ES-I3 (cell line): ENCODE results near the gene AGXT2.

Source experiments
- H3K36me3 ChIP-seq: 2 replicates; pipeline ENCODE4 v1.6.1; 2013; ENCODE audit warnings: mild to moderate bottlenecking, low read length, control low read depth, moderate library complexity; ENCODE audit not compliant: insufficient read depth
- H3K4me1 ChIP-seq: 2 replicates; pipeline ENCODE4 v1.6.1; 2013; ENCODE audit warnings: mild to moderate bottlenecking, control low read depth, low read length; ENCODE audit not compliant: insufficient read depth
- H3K9ac ChIP-seq: 2 replicates; pipeline ENCODE4 v1.6.1; 2013; ENCODE audit warnings: low read depth, mild to moderate bottlenecking, low read length, moderate library complexity
- H3K9me3 ChIP-seq: 2 replicates; pipeline ENCODE4 v1.6.1; 2013; ENCODE audit warnings: mild to moderate bottlenecking, low read length, moderate library complexity; ENCODE audit not compliant: control insufficient read depth, insufficient read depth

The AGXT2 gene

DNA sequence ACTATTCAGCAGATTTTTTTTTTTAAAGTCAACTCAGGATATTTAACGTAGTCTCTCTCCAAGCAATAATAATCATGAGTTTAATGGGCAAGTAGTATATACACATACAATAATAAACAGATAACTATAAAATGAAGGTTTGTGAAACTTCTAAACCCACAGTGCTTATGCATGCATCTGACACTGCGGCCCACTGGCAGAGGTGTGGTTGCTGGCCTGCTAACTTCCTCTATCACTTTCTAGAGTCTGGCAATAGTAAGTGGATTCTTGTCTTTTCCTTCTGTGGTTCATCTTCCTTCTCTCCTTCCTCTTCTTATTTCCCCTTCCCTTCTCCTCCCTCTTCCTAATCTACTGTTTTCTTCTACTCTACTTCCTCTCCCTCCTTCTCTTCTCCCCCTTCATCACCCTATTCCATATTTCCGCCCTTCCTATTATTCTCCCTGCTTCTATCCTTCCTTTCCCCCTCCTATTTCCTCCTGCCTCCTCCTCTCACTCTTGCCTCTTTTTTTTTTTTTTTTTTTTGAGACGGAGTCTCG lies 18.6 kb upstream of the AGXT2 start:
- Histone ChIP-seq H3K36me3 (no peaks in the 10 kb centered on the region; the same call in 1 of the 2 replicates), H3K9ac (no peak overlapping the region), H3K9me3 (no peaks in the 10 kb centered on the region; the same call in 1 of the 2 replicates)

DNA sequence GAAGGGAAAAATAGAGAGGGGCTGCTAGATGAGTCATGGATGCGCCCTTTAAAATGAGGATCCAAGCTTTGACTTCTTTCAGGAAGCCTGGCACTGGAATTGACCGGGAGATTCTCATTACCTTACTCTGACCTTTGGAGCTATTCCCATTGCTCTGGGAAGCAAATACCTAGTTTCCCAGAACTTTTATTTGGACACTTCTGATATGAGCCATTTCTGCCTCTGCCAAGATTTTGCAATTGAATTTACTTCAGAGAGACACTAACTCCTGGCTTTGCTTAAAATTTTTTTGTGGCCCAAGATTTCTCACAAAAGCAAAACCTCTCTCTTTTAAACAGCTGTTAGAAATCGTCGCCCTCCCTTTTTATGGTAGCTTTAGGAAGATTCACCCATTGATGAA lies 15.7 kb upstream of the AGXT2 start:
- H3K9me3 ChIP-seq: no peaks in the 10 kb centered on the region
- H3K9ac ChIP-seq: no peak overlapping the region
- no peaks in the 10 kb centered on the region for H3K36me3 ChIP-seq
- H3K4me1 ChIP-seq: no peaks in the 10 kb centered on the region

More for the DNA sequence above, 18.6 kb upstream of the AGXT2 start:
- no peaks in the 10 kb centered on the region for H3K4me1 ChIP-seq

DNA sequence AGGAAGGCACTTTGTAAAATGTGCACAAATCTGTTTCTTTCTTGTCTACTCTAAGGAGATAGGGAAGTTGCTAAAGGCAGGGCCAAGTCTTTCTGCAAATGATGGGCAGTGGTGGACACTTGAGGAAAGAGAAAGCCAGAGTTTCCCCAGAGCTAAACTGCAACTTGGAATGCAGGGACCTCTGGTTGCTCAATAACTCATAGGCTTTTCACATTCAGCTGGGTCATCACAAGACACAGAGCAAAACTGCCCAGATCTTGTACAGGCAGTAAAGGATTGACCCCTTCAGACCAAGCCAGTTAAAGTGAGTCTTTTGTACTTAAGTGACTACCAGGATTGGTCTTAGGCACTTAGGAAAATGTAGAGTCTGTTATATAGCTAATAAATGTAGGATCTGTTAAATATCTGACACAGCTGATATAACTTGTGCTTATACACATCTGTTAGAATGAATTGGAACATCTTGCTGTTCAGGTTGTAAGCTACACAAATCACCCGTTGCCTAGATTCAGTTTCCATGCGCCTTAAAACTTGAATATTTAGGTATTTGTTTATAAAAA lies 13.5 kb upstream of the AGXT2 start:
- Histone ChIP-seq H3K9ac (no peak overlapping the region), H3K36me3 (no peaks in the 10 kb centered on the region), H3K4me1 (no peaks in the 10 kb centered on the region; the same call in 1 of the 2 replicates), H3K9me3 (no peaks in the 10 kb centered on the region)

DNA sequence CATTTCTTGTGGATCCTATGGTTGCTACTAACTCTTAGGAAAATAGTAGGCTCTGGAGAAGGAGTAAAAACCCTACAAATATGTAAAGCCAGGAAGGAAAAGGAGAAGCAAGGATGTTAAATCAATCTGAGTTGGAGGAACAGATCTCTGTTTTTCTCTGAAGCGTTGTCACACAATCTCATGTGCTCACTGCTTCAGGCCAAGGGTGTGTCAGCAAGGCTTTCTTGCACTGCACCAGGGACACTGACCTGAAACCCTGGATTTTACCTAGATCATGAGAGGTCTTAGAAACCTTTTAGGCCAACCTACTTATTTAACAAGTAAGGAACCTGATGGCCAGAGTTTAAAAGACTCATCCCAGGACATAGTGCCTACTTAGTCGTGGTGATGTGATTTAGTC lies 12.5 kb upstream of the AGXT2 start:
- Histone ChIP-seq H3K9me3 (no peaks in the 10 kb centered on the region), H3K9ac (no peak overlapping the region), H3K4me1 (peaks cover 7% of the 10 kb centered on the region; the same call in 1 of the 2 replicates), H3K36me3 (no peaks in the 10 kb centered on the region)

DNA sequence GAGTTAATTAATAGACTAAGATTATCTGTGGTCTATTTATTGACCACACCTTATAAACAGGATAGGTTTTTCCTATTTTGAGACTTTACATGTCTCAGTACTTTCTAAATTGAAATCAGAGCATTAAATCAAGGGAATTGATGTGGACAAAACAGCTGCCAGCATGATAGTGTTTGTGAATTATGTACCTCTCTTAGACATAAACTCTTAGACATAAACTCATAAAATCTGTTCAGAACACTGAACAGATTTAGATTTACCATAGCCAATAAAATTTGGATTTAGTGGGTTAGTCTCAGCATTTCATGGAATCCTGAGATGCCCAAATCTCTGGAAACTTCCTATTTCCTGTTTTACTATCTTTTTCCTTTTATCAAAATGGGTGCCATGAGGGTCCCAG lies 11.5 kb upstream of the AGXT2 start:
- Histone ChIP-seq H3K9me3 (no peaks in the 10 kb centered on the region), H3K4me1 (peaks cover 7% of the 10 kb centered on the region; the same call in 1 of the 2 replicates), H3K9ac (no peak overlapping the region), H3K36me3 (no peaks in the 10 kb centered on the region)

DNA sequence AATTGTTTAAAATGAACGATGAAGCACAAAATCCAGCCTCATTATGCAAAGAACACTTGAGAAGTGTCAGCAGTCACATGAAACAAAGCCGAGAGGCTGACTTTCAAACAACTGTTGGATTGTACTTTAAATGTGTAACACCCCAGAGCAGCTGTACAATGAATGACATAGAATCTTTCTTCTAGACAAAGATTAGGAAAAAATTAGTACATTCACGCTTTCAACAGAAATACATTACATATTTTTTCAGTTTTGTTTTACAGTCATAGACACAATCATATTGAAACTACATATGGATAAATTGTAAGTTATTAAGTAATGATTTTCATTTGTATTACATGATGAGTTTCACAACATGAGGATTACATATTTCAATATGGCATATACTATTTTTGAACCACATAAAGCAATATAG lies 10.6 kb upstream of the AGXT2 start:
- Histone ChIP-seq H3K9ac (no peak overlapping the region), H3K9me3 (no peaks in the 10 kb centered on the region), H3K36me3 (no peaks in the 10 kb centered on the region), H3K4me1 (peaks cover 7% of the 10 kb centered on the region; the same call in 1 of the 2 replicates)

DNA sequence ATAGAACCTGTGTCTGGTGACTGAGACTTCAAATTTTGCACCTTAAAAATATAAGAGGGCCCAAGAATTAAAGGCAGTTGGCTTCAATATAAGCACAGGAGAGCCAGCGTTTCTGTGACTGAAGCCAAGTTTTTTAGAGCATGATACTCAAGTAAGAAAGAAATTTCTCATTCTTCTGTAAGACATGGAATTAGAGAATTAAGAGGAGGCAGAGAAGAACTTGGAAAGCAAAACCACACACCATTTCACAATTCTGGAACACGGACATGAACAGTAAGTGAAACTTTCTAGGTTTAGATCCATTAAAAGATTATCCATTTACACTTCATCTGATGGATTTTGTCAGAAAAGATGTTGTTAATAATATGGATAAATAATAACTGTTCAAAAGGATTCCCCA lies 8.9 kb upstream of the AGXT2 start:
- Histone ChIP-seq H3K9ac (no peak overlapping the region), H3K4me1 (peaks cover 7% of the 10 kb centered on the region; the same call in 1 of the 2 replicates), H3K9me3 (no peaks in the 10 kb centered on the region), H3K36me3 (no peaks in the 10 kb centered on the region)

DNA sequence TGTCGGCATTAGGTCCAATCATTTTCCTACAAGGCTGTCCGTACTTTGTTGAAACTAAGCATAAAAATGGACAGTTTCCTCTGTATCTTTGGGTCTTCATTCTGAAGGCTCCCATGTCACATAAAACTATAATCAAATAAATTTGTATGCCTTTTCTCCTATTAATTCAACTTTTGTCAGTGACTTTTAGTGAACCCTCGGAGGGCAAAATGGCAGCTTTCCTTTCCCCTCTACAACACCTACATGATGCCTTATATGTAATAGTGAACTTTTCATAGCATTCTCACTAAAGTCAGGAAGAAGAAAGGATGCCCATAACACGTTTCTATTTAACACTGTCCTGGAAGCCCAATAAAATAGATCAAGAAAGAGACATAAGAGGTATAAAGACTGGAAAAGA lies 5.1 kb upstream of the AGXT2 start:
- peaks cover 7% of the 10 kb centered on the region; the same call in 1 of the 2 replicates for H3K4me1 ChIP-seq
- no peaks in the 10 kb centered on the region for H3K36me3 ChIP-seq
- no peak overlapping the region for H3K9ac ChIP-seq
- H3K9me3 ChIP-seq: no peaks in the 10 kb centered on the region

DNA sequence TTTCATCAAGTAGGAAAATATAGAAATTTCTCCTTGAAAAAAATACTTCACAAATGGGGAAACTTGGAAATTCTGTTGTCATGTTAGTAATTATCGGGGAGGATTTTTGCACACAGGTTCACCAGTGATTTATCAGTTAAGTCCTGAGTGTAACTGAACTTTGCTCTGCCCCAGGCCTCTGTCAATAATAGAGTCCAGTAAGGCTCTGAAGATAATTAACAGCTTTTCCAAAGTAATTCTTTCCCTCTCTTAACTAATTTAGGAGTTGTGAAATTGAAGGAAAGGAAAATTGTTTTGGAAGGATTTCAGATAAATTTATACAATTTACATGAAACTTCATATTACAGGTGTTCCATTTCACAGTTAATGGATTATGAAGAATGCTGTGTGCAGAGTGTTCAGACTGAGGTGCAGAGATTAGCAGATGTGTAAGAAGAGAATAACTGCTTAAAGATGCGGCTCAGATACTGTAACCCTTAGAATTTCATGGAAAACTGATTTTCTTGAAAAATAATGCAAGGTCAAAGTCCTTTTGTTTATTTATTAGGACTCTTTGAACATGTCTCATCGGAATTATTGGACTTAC lies 2.9 kb upstream of the AGXT2 start:
- H3K4me1 ChIP-seq: peaks cover 2% of the 10 kb centered on the region; the same call in 1 of the 2 replicates
- no peak overlapping the region for H3K9ac ChIP-seq
- H3K36me3 ChIP-seq: no peaks in the 10 kb centered on the region
- no peaks in the 10 kb centered on the region for H3K9me3 ChIP-seq

DNA sequence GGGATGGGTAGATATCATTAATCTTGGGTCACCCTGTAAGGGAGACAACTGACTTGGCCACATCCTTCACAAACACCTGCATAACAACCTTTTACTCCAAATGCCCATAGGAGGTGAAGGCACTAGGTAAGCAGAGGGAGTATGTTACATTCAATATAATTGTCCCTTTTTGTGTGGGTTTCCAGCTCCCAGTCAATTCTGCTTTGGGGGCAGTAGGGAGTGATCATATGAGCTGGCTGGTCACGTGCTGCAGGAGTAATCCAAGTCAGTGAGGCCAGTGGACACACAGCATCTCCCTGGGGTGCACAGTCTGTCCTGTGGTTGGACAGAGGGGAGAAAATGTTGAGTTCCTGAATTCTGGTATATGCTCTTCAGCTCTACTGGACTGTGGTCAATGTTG lies 1.2 kb upstream of the AGXT2 start:
- Histone ChIP-seq H3K4me1 (no peaks in the 10 kb centered on the region), H3K36me3 (no peaks in the 10 kb centered on the region), H3K9ac (no peak overlapping the region), H3K9me3 (no peaks in the 10 kb centered on the region)

DNA sequence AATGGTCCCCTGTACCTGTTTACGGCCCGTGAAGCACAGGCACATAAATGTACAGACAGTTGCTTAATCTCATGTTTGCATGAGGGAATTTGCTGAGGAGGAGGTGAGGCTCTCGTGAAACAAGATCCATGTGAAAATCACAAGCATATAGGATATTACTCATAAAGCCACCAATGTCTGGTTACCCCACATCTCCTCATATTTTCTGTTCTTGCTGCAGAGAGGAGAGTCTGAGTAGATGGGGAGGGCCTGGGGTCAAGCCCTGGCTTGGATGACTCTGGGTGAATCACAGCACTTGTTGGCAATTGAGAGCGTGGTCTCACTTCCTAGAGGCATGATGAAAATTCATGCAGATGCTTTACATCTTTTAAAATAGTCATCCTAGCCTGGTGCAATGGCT lies 975 bp downstream of the AGXT2 start:
- Histone ChIP-seq H3K4me1 (0 out of 2 replicates have a peak, but pooled peaks cover 2% of the 10 kb centered on the region), H3K36me3 (no peaks in the 10 kb centered on the region), H3K9ac (no peak overlapping the region), H3K9me3 (no peaks in the 10 kb centered on the region)

DNA sequence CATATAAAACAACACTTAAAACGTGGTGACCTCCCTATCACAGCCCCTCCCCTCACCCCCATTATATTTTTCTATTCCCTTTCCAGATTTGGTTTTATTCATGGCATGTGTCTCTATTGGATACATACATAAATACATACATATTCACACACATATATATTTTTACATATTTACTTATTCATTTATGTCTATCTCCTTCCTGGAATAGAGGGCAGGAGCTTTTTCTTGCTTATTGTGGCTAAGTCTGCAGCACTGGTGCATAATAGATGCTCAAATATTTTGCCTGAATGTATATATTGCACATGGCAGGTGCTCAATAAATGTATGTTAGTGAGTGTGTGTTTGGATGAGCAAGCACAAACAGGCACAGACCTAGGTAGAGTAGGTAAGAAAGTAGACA lies 2.5 kb downstream of the AGXT2 start:
- Histone ChIP-seq H3K9ac (no peak overlapping the region), H3K4me1 (0 out of 2 replicates have a peak, but pooled peaks cover 2% of the 10 kb centered on the region), H3K9me3 (no peaks in the 10 kb centered on the region), H3K36me3 (no peaks in the 10 kb centered on the region)

DNA sequence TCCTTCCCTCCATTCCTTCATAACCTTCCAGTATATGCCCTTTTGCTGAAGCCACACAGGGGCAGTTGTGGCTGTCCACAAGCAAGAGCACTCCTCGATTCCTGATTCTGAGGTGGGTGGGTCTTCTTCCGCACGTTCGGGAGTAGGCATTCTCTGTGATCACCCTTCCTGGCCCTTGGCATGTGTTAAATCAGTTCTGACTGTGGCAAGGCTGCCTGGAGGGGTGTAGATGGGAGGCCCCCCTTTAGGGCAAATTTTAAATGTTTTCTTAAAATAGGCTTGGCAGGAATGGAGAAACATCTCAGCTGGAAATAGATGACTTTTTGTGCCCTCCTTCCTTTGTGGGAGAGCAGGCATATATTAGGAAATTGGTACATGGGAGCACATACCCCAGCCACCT lies 3.1 kb downstream of the AGXT2 start:
- no peak overlapping the region for H3K9ac ChIP-seq
- 0 out of 2 replicates have a peak, but pooled peaks cover 2% of the 10 kb centered on the region for H3K4me1 ChIP-seq
- no peaks in the 10 kb centered on the region for H3K36me3 ChIP-seq
- no peaks in the 10 kb centered on the region for H3K9me3 ChIP-seq

DNA sequence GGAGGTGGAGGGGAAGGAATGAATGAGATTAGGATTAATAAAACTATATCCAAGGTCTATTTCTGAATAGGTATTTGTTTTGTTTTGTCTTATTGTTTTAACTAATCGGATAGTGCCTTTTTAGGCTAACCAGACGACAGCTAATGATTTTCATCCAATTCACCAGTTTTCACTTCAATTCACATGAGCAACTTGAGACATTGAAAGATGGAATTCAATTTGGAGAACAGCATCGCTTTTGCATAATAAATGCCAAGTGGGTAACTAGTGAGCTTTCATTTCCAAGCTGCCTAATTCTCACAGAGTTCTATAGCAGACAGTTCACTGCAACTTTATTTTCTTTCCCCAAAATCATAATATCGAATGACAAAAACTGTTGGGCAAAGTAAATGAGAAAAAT lies 5.0 kb downstream of the AGXT2 start:
- Histone ChIP-seq H3K9me3 (no peaks in the 10 kb centered on the region), H3K9ac (no peak overlapping the region), H3K36me3 (no peaks in the 10 kb centered on the region), H3K4me1 (0 out of 2 replicates have a peak, but pooled peaks cover 2% of the 10 kb centered on the region)

DNA sequence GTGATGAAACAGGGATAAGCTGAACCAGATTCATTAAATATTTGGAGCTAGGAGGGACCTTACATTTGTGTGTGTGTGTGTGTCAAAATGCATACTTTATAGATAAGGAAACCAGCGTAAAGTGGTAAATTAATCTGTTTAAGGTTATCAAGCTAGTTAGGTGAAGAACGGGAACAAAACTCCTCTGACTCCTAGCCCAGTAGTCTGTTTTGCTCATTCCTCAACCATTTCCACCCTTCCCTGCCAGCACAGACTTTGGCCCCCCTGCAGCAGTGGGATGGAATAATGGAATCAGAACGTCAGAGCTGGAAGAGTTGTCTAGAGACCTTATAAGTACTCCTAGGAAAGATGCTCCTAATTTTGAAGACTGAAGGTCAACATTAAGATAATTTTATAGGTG lies 6.5 kb downstream of the AGXT2 start:
- Histone ChIP-seq H3K4me1 (0 out of 2 replicates have a peak, but pooled peaks cover 2% of the 10 kb centered on the region), H3K9ac (no peak overlapping the region), H3K9me3 (no peaks in the 10 kb centered on the region), H3K36me3 (no peaks in the 10 kb centered on the region)
